HS-5 (cell line): ENCODE measurements around the gene PCLO.

Experiments used
- DNase-seq: peaks from one replicate; pipeline ENCODE4 v3.0.0-alpha.2; 2012; ENCODE audit warnings: low read depth

PCLO gene

GRCh38 chr7:83162402-83163256 lies at the start of gene PCLO:
PCLO (minus strand) TSS chr7:83162884; CDS start chr7:83162592, 292 bp downstream.
- peak; percentile 67 for DNase-seq

GRCh38 chr7:83211685-83212084 lies 49.0 kb upstream of the PCLO start:
- no peak for DNase-seq

GRCh38 chr7:83210479-83210878 lies 47.8 kb upstream of the PCLO start:
- DNase-seq = no peak

GRCh38 chr7:83204715-83205114 lies 42.0 kb upstream of the PCLO start:
- no peak for DNase-seq

- no peak for DNase-seq
Observed at GRCh38 chr7:83201355-83201754, 38.7 kb upstream of the PCLO start.

- no peak for DNase-seq
Observed at GRCh38 chr7:83190659-83191389, 28.1 kb upstream of the PCLO start.

GRCh38 chr7:83178796-83179195 lies 16.1 kb upstream of the PCLO start:
- no peak for DNase-seq

- DNase-seq = no peak
Observed at GRCh38 chr7:83178066-83178465, 15.4 kb upstream of the PCLO start.

GRCh38 chr7:83173664-83174063 lies 11.0 kb upstream of the PCLO start:
- no peak for DNase-seq

GRCh38 chr7:83166781-83167180 lies 4.1 kb upstream of the PCLO start:
- DNase-seq = no peak

- DNase-seq = no peak
Observed at GRCh38 chr7:83161899-83162401, 734 bp downstream of the PCLO start.

- no peak for DNase-seq
Observed at GRCh38 chr7:83161186-83161585, 1.5 kb downstream of the PCLO start.

- no peak for DNase-seq
Observed at GRCh38 chr7:83159731-83160130, 3.0 kb downstream of the PCLO start.

GRCh38 chr7:83156006-83156405 lies 6.7 kb downstream of the PCLO start:
- DNase-seq = no peak

- DNase-seq = no peak
Observed at GRCh38 chr7:83155407-83155806, 7.3 kb downstream of the PCLO start.

GRCh38 chr7:83153419-83153818 lies 9.3 kb downstream of the PCLO start:
- no peak for DNase-seq

GRCh38 chr7:83150310-83150709 lies 12.4 kb downstream of the PCLO start:
- no peak for DNase-seq

GRCh38 chr7:83149466-83149865 lies 13.2 kb downstream of the PCLO start:
- no peak for DNase-seq

GRCh38 chr7:83148776-83149175 lies 13.9 kb downstream of the PCLO start:
- no peak for DNase-seq

- DNase-seq = no peak
Observed at GRCh38 chr7:83143107-83143506, 19.6 kb downstream of the PCLO start.

- DNase-seq = no peak
Observed at GRCh38 chr7:83142365-83142764, 20.3 kb downstream of the PCLO start.

GRCh38 chr7:83141927-83142326 lies 20.8 kb downstream of the PCLO start:
- DNase-seq = no peak
